ENCODE results near the gene CCK. TPM values are rescaled to one million over a fixed set of nuclear protein-coding genes. Genes with fewer than 3 reads are reported as not detected.

Gene CCK
- total RNA-seq, 1 experiment from 2014 or later: 6.2 TPM

GRCh38 chr3:42225486-42226363, 40.3 kb downstream of the CCK start:
- no peak for DNase-seq (ENCODE audit: low read depth)

GRCh38 chr3:42224658-42225421, 41.1 kb downstream of the CCK start:
- DNase-seq (ENCODE audit: low read depth): no peak

GRCh38 chr3:42224178-42224577, 41.8 kb downstream of the CCK start:
- no peak for DNase-seq (ENCODE audit: low read depth)

- DNase-seq (ENCODE audit: low read depth): no peak
These were observed 42.9 kb downstream of the CCK start for GRCh38 chr3:42222942-42223693.

GRCh38 chr3:42220436-42221121, 45.4 kb downstream of the CCK start:
- no peak for DNase-seq (ENCODE audit: low read depth)

- DNase-seq (ENCODE audit: low read depth): no peak
These were observed 49.1 kb downstream of the CCK start for GRCh38 chr3:42216931-42217333.

- DNase-seq (ENCODE audit: low read depth): no peak
These were observed 49.7 kb downstream of the CCK start for GRCh38 chr3:42216302-42216701.

GRCh38 chr3:42214565-42215283, 51.3 kb downstream of the CCK start:
- DNase-seq (ENCODE audit: low read depth): no peak

GRCh38 chr3:42214064-42214463, 51.9 kb downstream of the CCK start:
- DNase-seq (ENCODE audit: low read depth): no peak

GRCh38 chr3:42213417-42213816, 52.6 kb downstream of the CCK start:
- DNase-seq (ENCODE audit: low read depth): no peak

- DNase-seq (ENCODE audit: low read depth): no peak
These were observed 55.3 kb downstream of the CCK start for GRCh38 chr3:42210726-42211125.

- no peak for DNase-seq (ENCODE audit: low read depth)
These were observed 56.1 kb downstream of the CCK start for GRCh38 chr3:42209917-42210316.

Other genes with a start within 250 kb of the CCK start
- gene TRAK1, start 174.8 kb downstream of the CCK start, total RNA-seq (2014; rRNA removed; shearing (Covaris generic)): 7.1 and 7.4 TPM in 2 replicates
- gene LYZL4, start 144.4 kb upstream of the CCK start, total RNA-seq (2014; rRNA removed; shearing (Covaris generic)): 0.23 TPM in 1 of 2 replicates, not detected in the other
- 19.3 and 31.7 TPM in 2 replicates for gene VIPR1, start 236.5 kb upstream of the CCK start, total RNA-seq (2014; rRNA removed; shearing (Covaris generic))